ENCODE results near the gene FATE1.

DNA sequence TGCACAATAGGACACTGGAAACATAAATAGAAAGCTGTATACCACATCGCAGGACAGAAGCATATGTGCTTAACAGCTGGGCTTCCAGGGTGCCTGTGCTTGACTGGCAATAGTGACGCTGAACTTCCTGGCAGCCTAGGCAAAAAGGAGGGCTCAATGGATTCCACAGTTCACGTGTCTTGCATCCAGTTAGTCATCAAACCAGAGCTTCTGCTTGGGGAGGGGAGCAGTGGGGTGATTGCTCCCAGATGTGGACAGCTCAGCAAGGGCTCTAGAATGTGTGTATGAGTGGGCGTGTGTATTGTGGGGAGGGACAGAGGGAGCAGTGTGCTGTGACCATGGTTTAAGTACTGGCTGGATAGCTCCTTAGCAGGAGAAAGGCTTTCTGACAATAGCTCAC, 18.3 kb upstream of the FATE1 start:
- TF ChIP-seq POLR2AphosphoS5 (IDR thresholded peaks at IDR 0.05; ENCODE audit: borderline replicate concordance, low read depth, low read length) (no peak), EZH2 (IDR thresholded peaks at IDR 0.05) (no peak)

All from SK-N-MC (cell line).